ENCODE results near the gene PARP9. TPM values are rescaled to one million over a fixed set of nuclear protein-coding genes. Genes with fewer than 3 reads are reported as not detected.

The PARP9 gene
- total and polyA plus RNA-seq, 10 of the 15 experiments (the other 5 are each of a cell fraction or from before 2014, with no cell fraction given) = 34.0 to 122 (median 46.1) TPM

- H3K27me3 ChIP-seq (replicated peaks in 1 of 2; ENCODE audit: control insufficient read depth in 2 of 2, insufficient read depth in 2 of 2, low read length in 1 of 2) = no peaks in the 10 kb centered on the region
- no peaks in the 10 kb centered on the region for H4K20me1 ChIP-seq (ENCODE audit: control insufficient read depth, insufficient read depth)
- POLR2A ChIA-PET = interaction anchor here (1.0 to 1.2 kb wide), 2 partner anchors 20 to 35 kb away, joined by 4 to 7 read pairs; no protein-coding TSS in a partner anchor
- peaks cover 38% of the 10 kb centered on the region for H3K79me2 ChIP-seq (ENCODE audit: control insufficient read depth, insufficient read depth, low read length)
- FAIRE-seq = no peak
- SMC1A ChIA-PET (ENCODE audit: uncharacterized antibody, unreplicated experiment) = interaction anchor here (0.6 to 1.7 kb wide), 8 partner anchors 19 to 95 kb away, joined by 3 to 9 read pairs (median 4); no protein-coding TSS in a partner anchor
- peaks cover 27% of the 10 kb centered on the region for H3K9me3 ChIP-seq (replicated peaks; ENCODE audit: control insufficient read depth, insufficient read depth, low read length)
- no peak for DNase-seq (ENCODE audit: low read depth, low spot score)
- in situ Hi-C loops (cut with MboI) (no loop called here), intact Hi-C loops (cut with micrococcal nuclease; ENCODE audit: unreplicated experiment) (loop anchor here (1.0 kb wide), 1 partner anchor 28 kb away; no protein-coding TSS in a partner anchor)
- ATAC-seq = no peak
- no peak overlapping the region for H2AFZ ChIP-seq (ENCODE audit: control insufficient read depth, low read depth, low read length)
- BruUV-seq (replicated peaks) = no TSS peak
- no peak overlapping the region for H3K4me2 ChIP-seq (ENCODE audit: control insufficient read depth, insufficient read depth)
- H3K4me1 ChIP-seq (ENCODE audit: control insufficient read depth, insufficient read depth, low read length) = peaks cover under 1% of the 10 kb centered on the region; the same call in 1 of the 2 replicates
- RAD21 ChIA-PET (ENCODE audit: unreplicated experiment) = interaction anchor here (1.0 to 2.1 kb wide), 4 partner anchors 17 to 97 kb away, joined by 3 to 5 read pairs (median 4); no protein-coding TSS in a partner anchor
- no peak overlapping the region for H3K4me3 ChIP-seq
- H3K9ac ChIP-seq (ENCODE audit: control insufficient read depth, insufficient read depth, low read length) = no peak overlapping the region
- CTCF ChIA-PET = interaction anchor here (0.9 to 1.6 kb wide), 4 partner anchors 17 to 96 kb away, joined by 3 to 4 read pairs (median 4); no protein-coding TSS in a partner anchor
- TF ChIP-seq RELB (IDR thresholded peaks at IDR 0.05; ENCODE audit: low read depth) = peak; percentile 46; the same call in 1 of the 2 replicates
- TF ChIP-seq CBX5 (IDR thresholded peaks at IDR 0.05; ENCODE audit: low read depth) = peak; percentile 82; the same call in 1 of the 2 replicates
- TF ChIP-seq WRNIP1 (IDR thresholded peaks at IDR 0.05; ENCODE audit: borderline replicate concordance, low read depth, low read length) = no peak
- peak; percentile 62; the same call in 1 of the 2 replicates for TF ChIP-seq ZNF217 (IDR thresholded peaks at IDR 0.05)
- TF ChIP-seq NBN (IDR thresholded peaks at IDR 0.05) = 0 out of 2 replicates have a peak, but pooled peaks have one; percentile 46
- 0 out of 2 replicates have a peak, but pooled peaks have one; percentile 34 for TF ChIP-seq MLLT1 (IDR thresholded peaks at IDR 0.05)
- no peak for TF ChIP-seq ATF3 (IDR thresholded peaks at IDR 0.05; ENCODE audit: borderline replicate concordance, extremely low read depth, low read depth, low read length)
- H3K27ac ChIP-seq (ENCODE audit: control insufficient read depth, insufficient read depth) = no peak overlapping the region
- 85% methylated on average over 1 of the region's 1 CpG for WGBS (ENCODE audit: insufficient coverage, insufficient replicate concordance, low lambda C conversion rate, missing lambda C conversion rate)
- 0 out of 4 replicates have a peak, but pooled peaks cover 0 to 1% of the 10 kb centered on the region in 2 experiments for H3K36me3 ChIP-seq (ENCODE audit: control insufficient read depth in 2 of 2, insufficient read depth in 2 of 2, low read length in 1 of 2)
These were observed 18.3 kb upstream of the PARP9 start for GRCh38 chr3:122582390-122582789.

All from GM12878 (cell line).